ENCODE data around the gene ADAP2. TPM values are rescaled to one million over a fixed set of nuclear protein-coding genes. Genes with fewer than 3 reads are reported as not detected.

The ADAP2 gene
- total RNA-seq: 0.22 and 0.39 TPM in 2 replicates

DNA sequence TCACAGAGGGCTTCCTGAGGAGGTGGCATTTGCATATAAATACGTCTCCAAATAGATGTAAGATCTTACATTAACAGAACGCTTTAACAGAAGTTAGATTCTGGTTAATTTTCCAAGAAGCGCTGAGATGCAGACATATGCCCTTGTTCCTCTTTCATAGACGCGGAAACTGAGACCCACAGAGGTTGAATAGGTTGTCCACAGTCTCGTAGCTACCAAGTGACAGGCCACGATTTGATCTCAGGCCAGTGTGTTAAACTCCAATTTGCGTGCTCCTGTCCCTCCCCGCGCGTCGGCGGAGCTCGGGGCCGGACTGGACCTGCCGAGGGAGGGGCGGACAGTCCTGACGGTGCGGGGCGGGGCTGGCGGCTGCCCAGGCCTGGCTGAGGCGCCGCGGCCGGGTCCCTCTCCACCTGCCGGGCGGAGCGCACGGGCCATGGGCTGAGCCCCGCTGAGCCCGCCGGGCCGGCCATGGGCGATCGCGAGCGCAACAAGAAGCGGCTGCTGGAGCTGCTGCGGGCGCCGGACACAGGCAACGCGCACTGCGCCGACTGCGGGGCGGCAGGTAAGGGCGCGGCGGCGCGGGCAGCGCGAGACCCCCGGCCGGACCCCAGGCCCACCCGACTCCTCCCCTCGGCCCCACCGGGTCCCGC, at the start of gene ADAP2:
TSS of gene ADAP2 (plus strand) at position 402 of the 653 bp plus-strand sequence. CDS start at position 472, 70 bp downstream.

DNA sequence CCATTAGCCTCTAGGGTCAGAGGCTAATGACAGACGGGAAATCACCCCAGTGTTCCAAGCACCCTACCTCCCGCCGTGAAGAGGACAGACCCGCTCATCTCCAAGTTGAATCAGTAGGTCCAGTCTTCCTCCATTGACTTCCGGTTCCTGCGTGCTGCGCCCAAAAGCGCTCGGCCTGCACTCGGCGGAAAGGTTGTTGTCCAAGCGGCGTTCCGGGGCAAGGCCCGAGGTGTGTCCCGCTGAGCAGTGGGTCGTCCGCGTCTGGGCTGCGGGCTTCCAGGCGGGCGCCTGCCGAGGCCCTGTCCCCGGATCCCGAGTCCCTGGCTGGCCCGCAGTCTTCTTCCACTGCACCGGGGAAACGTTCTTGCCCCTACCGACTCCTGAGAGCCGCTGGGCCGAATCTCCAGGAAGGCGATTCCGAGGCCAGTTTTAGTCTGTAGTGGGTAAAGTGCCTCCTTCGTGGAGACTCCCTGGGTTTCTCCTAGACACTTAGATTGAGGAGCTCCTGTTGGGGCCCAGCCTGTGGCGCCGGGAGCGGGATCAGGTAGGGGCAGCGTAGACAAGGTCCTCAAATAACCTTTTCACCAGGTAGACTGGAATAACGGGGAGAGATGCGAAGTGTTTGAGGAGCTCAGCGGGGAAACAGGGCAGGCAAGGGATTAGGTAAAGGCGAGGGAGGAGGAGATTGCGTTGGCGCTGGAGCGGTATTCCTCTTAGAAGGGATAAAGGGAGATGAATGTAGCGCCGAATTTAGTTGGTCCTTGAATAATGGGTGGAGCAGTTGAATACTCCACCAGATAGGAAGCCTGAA, 15.4 kb upstream of the ADAP2 start, which contains the start of gene TEFM:
TSS of gene TEFM (minus strand) at position 138 of the 811 bp plus-strand sequence. CDS start at position 98, 40 bp downstream.

DNA sequence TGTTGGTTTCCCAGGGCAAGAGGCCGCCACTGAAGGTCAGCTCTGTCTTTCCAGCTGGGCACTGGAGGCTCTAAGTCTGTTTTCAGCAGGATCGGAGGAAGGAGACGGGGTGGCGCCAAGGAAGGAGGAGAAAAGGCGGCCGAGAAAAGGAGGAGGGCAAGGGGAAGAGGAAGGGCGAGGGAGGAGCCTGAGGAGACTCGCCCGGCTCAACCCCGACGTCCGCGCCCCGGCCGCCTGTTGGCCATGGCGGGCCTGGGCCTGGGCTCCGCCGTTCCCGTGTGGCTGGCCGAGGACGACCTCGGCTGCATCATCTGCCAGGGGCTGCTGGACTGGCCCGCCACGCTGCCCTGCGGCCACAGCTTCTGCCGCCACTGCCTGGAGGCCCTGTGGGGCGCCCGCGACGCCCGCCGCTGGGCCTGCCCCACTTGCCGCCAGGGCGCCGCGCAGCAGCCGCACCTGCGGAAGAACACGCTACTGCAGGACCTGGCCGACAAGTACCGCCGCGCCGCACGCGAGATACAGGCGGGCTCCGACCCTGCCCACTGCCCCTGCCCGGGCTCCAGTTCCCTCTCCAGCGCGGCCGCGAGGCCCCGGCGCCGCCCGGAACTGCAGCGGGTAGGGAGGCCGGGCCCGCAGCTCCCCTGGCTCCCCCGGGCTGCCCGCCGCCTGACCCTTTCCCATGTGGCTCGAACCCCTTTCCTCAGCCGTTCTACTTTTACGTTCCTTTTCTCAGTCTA, 49.3 kb downstream of the ADAP2 start, which contains the start of gene RNF135:
TSS of gene RNF135 (plus strand) at position 209 of the 737 bp plus-strand sequence. CDS start at position 244, 35 bp downstream.

Small RNA genes lying within 50 kb of the gene (small RNA-seq; reads per million reads assigned to genes)
- gene AC138207.3 (not detected), gene RN7SL138P (not detected)

Other genes starting within 250 kb of the ADAP2 start
- gene CRLF3, start 97.3 kb upstream of the ADAP2 start, total RNA-seq: 11.2 and 14.6 TPM in 2 replicates
- gene ATAD5, start 90.0 kb upstream of the ADAP2 start, total RNA-seq: 2.7 and 3.0 TPM in 2 replicates
- 16.8 and 19.3 TPM in 2 replicates for gene TEFM, start 15.7 kb upstream of the ADAP2 start, total RNA-seq
- gene RNF135, start 49.1 kb downstream of the ADAP2 start, total RNA-seq: 9.8 and 11.2 TPM in 2 replicates
- gene NF1, start 173.0 kb downstream of the ADAP2 start, total RNA-seq: 59.6 and 65.8 TPM in 2 replicates